SK-N-MC (cell line): Measurements from ENCODE around the gene MAPK8.

Experiments used
- EZH2 ChIP-seq: fragments of 200-600 bp; sonication (generic); IDR thresholded peaks from one replicate; pipeline ENCODE4 v1.6.1; 2017; ENCODE audit warnings: antibody characterized with exemption
- POLR2AphosphoS5 ChIP-seq: IDR thresholded peaks from 2 replicates; pipeline ENCODE4 v1.6.1; 2012; ENCODE audit warnings: mild to moderate bottlenecking, low read depth, low read length, borderline replicate concordance

DNA sequence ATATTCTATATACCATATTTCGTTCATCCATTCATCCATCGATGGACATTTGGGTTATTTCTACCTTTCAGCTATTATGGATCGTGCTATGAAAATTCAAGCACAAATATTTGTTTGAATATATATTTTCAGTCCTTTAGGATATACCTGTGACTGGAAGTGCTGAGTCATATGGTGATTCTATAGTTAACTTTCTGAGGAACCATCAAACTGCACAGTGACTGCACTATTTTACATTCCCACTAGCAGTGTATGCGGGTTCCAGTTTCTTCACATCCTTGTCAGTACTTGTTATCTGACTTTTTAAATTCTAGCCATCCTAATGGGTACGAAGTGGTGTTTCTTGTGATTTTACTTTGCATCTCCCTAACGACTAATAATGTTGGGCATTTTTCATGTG, 104.0 kb downstream of the MAPK8 start:
- TF ChIP-seq EZH2 (no peak), POLR2AphosphoS5 (no peak)
